ENCODE results near the gene SLC66A2.
"Not testable (repeated sequence)": the region's sequence is repeated elsewhere in the genome, so short reads cannot be mapped to it uniquely, and the experiment has no call there.

Gene SLC66A2

GRCh38 chr18:79877163-79878091 is 74.0 kb downstream of the SLC66A2 start:
- no peak for DNase-seq

GRCh38 chr18:79876497-79876896 is 75.0 kb downstream of the SLC66A2 start:
- DNase-seq, result no peak

GRCh38 chr18:79875931-79876461 is 75.5 kb downstream of the SLC66A2 start:
- DNase-seq, result no peak

- DNase-seq, result no peak
Measured at GRCh38 chr18:79875531-79875919, 75.9 kb downstream of the SLC66A2 start.

GRCh38 chr18:79874553-79875530 is 76.6 kb downstream of the SLC66A2 start:
- no peak for DNase-seq

- no peak for DNase-seq
Measured at GRCh38 chr18:79873449-79874110, 77.9 kb downstream of the SLC66A2 start.

GRCh38 chr18:79872527-79873444 is 78.7 kb downstream of the SLC66A2 start:
- DNase-seq, result no peak

- no peak for DNase-seq
Measured at GRCh38 chr18:79871481-79872091, 79.9 kb downstream of the SLC66A2 start.

GRCh38 chr18:79871026-79871390 is 80.4 kb downstream of the SLC66A2 start:
- DNase-seq, result no peak

GRCh38 chr18:79870301-79871025 is 81.0 kb downstream of the SLC66A2 start:
- no peak for DNase-seq

- no peak for DNase-seq
Measured at GRCh38 chr18:79869591-79870300, 81.7 kb downstream of the SLC66A2 start.

- DNase-seq, result no peak
Measured at GRCh38 chr18:79868811-79869541, 82.5 kb downstream of the SLC66A2 start.

GRCh38 chr18:79868168-79868784 is 83.2 kb downstream of the SLC66A2 start:
- no peak for DNase-seq

- DNase-seq, result no peak
Measured at GRCh38 chr18:79867666-79868065, 83.8 kb downstream of the SLC66A2 start.

- DNase-seq, result no peak
Measured at GRCh38 chr18:79866889-79867574, 84.4 kb downstream of the SLC66A2 start.

- not testable (repeated sequence) for DNase-seq
Measured at GRCh38 chr18:79865951-79866350, 85.5 kb downstream of the SLC66A2 start.

GRCh38 chr18:79864955-79865354 is 86.5 kb downstream of the SLC66A2 start:
- DNase-seq, result not testable (repeated sequence)
